Measurements from ENCODE around the gene ARFGAP1. TPM values are rescaled to one million over a fixed set of nuclear protein-coding genes. Genes with fewer than 3 reads are reported as not detected.

The ARFGAP1 gene
- 100 to 1,000 TPM in 1 of 10 donors, 10 to 100 TPM in 9; 46.5 to 107 (median 68.9) TPM for polyA plus RNA-seq (ENCODE audit: insufficient read length in 10 of 10)
- long read RNA-seq, donor 1, partial matches to known transcripts: 21 of 25 reads
- long read RNA-seq, donor 1, other reads (novel, unspliced or antisense): 0 of 25 reads
- long read RNA-seq, donor 2, transcript ARFGAP1-203 (13 exons, 3,281 nt): major isoform, 5 of 30 reads
- long read RNA-seq, donor 2, partial matches to known transcripts: 0 of 30 reads
- long read RNA-seq, donor 2, other reads (novel, unspliced or antisense): 24 of 30 reads
- long read RNA-seq, donor 3: 0 reads
- long read RNA-seq, donor 4, partial matches to known transcripts: 0 of 6 reads
- long read RNA-seq, donor 4, other reads (novel, unspliced or antisense): 0 of 6 reads
- long read RNA-seq, donor 5, partial matches to known transcripts: 0 of 10 reads
- long read RNA-seq, donor 5, other reads (novel, unspliced or antisense): 0 of 10 reads
- long read RNA-seq, donor 6, transcript ARFGAP1-203 (13 exons, 3,281 nt): major isoform, 7 of 12 reads
- long read RNA-seq, donor 6, partial matches to known transcripts: 0 of 12 reads
- long read RNA-seq, donor 6, other reads (novel, unspliced or antisense): 0 of 12 reads
- long read RNA-seq, donor 7, transcript ARFGAP1-203 (13 exons, 3,281 nt): major isoform, 8 of 40 reads
- long read RNA-seq, donor 7, partial matches to known transcripts: 30 of 40 reads
- long read RNA-seq, donor 7, other reads (novel, unspliced or antisense): 0 of 40 reads
- long read RNA-seq, donor 8, partial matches to known transcripts: 5 of 7 reads
- long read RNA-seq, donor 8, other reads (novel, unspliced or antisense): 0 of 7 reads
- long read RNA-seq, donor 9, partial matches to known transcripts: 0 of 2 reads
- long read RNA-seq, donor 9, other reads (novel, unspliced or antisense): 0 of 2 reads

- DNase-seq: peak; percentile 90 to 97 (median 96)
Observed at GRCh38 chr20:63272105-63273058, at the start of gene ARFGAP1. Gene ARFGAP1 (plus strand): TSS chr20:63272813. CDS start chr20:63275581, 2,768 bp downstream.

- no peak for DNase-seq
Observed at GRCh38 chr20:63223121-63223825, 49.3 kb upstream of the ARFGAP1 start.

GRCh38 chr20:63223826-63224207 lies 48.8 kb upstream of the ARFGAP1 start:
- DNase-seq: no peak

- DNase-seq: peak in 1 of 3 donors; percentile 44
Observed at GRCh38 chr20:63224412-63225081, 48.1 kb upstream of the ARFGAP1 start.

GRCh38 chr20:63225082-63225454 lies 47.5 kb upstream of the ARFGAP1 start:
- DNase-seq: no peak

- DNase-seq: no peak
Observed at GRCh38 chr20:63226042-63226943, 46.3 kb upstream of the ARFGAP1 start.

GRCh38 chr20:63227260-63227659 lies 45.4 kb upstream of the ARFGAP1 start:
- no peak for DNase-seq

GRCh38 chr20:63228806-63229205 lies 43.8 kb upstream of the ARFGAP1 start:
- peak in 1 of 3 donors; percentile 45 for DNase-seq

- DNase-seq: peak; percentile 52 to 88 (median 73)
Observed at GRCh38 chr20:63230800-63231268, 41.8 kb upstream of the ARFGAP1 start.

GRCh38 chr20:63232235-63233060 lies 40.2 kb upstream of the ARFGAP1 start:
- peak in 1 of 3 donors; percentile 82 for DNase-seq

GRCh38 chr20:63233061-63233344 lies 39.6 kb upstream of the ARFGAP1 start:
- DNase-seq: no peak

- DNase-seq: no peak
Observed at GRCh38 chr20:63233924-63234323, 38.7 kb upstream of the ARFGAP1 start.

GRCh38 chr20:63234693-63235398 lies 37.8 kb upstream of the ARFGAP1 start:
- no peak for DNase-seq

GRCh38 chr20:63235399-63235983 lies 37.1 kb upstream of the ARFGAP1 start, which contains the start of gene BIRC7:
Gene BIRC7 (plus strand): TSS chr20:63235905. CDS start chr20:63236097, 192 bp downstream.
- no peak for DNase-seq

GRCh38 chr20:63236116-63236837 lies 36.3 kb upstream of the ARFGAP1 start:
- no peak for DNase-seq

GRCh38 chr20:63238031-63238430 lies 34.6 kb upstream of the ARFGAP1 start:
- DNase-seq: no peak
